Measurements from ENCODE around the gene TBL1XR1. TPM values are rescaled to one million over a fixed set of nuclear protein-coding genes. Genes with fewer than 3 reads are reported as not detected.

Gene TBL1XR1
- total and polyA plus RNA-seq, 2 experiments from 2014 or later: 30.2 to 165 TPM

GRCh38 chr3:177037241-177037640 is 160.0 kb downstream of the TBL1XR1 start:
- Histone ChIP-seq H2AFZ (no peak overlapping the region), H3K4me3 (no peak overlapping the region), H3K27me3 (no peaks in the 10 kb centered on the region), H3K4me1 (ENCODE audit: insufficient read depth) (no peaks in the 10 kb centered on the region), H4K20me1 (ENCODE audit: insufficient read depth, poor library complexity, severe bottlenecking) (no peaks in the 10 kb centered on the region), H3K9me2 (replicated peaks; ENCODE audit: insufficient read depth) (no peaks in the 10 kb centered on the region), H3K79me2 (peaks cover 9% of the 10 kb centered on the region), H3K27ac (no peak overlapping the region), H3K9me3 (ENCODE audit: low read depth) (no peaks in the 10 kb centered on the region), H3K36me3 (replicated peaks; ENCODE audit: insufficient read depth, low read depth) (no peaks in the 10 kb centered on the region), H3K4me2 (no peak overlapping the region)
- no peak for DNase-seq (ENCODE audit: low spot score)
- TF ChIP-seq EZH2phosphoT487 (IDR thresholded peaks at IDR 0.05; ENCODE audit: low read depth, severe bottlenecking, unreplicated experiment) (no peak), EZH2 (IDR thresholded peaks at IDR 0.05; ENCODE audit: borderline replicate concordance) (no peak), CTCF (IDR thresholded peaks at IDR 0.05; ENCODE audit: poor library complexity) (no peak)
- 92% methylated on average over 4 of the region's 4 CpGs for WGBS (ENCODE audit: low lambda C conversion rate, missing lambda C conversion rate)

- no peak for DNase-seq (ENCODE audit: low spot score)
- Histone ChIP-seq H3K9me3 (ENCODE audit: low read depth) (no peaks in the 10 kb centered on the region), H4K20me1 (ENCODE audit: insufficient read depth, poor library complexity, severe bottlenecking) (no peaks in the 10 kb centered on the region), H3K4me1 (ENCODE audit: insufficient read depth) (no peaks in the 10 kb centered on the region), H3K27me3 (no peaks in the 10 kb centered on the region), H3K4me3 (no peak overlapping the region), H3K36me3 (replicated peaks; ENCODE audit: insufficient read depth, low read depth) (no peaks in the 10 kb centered on the region), H3K4me2 (no peak overlapping the region), H3K9me2 (replicated peaks; ENCODE audit: insufficient read depth) (no peaks in the 10 kb centered on the region), H2AFZ (no peak overlapping the region), H3K27ac (peak overlapping the region; percentile 7), H3K79me2 (peaks cover 7% of the 10 kb centered on the region)
- WGBS (ENCODE audit: low lambda C conversion rate, missing lambda C conversion rate): 79% methylated on average over 4 of the region's 4 CpGs
- no peak for TF ChIP-seq EZH2phosphoT487 (IDR thresholded peaks at IDR 0.05; ENCODE audit: low read depth, severe bottlenecking, unreplicated experiment)
- TF ChIP-seq EZH2 (IDR thresholded peaks at IDR 0.05; ENCODE audit: borderline replicate concordance): no peak
- no peak for TF ChIP-seq CTCF (IDR thresholded peaks at IDR 0.05; ENCODE audit: poor library complexity)
Measured at GRCh38 chr3:177035676-177036075, 161.6 kb downstream of the TBL1XR1 start.

GRCh38 chr3:177034832-177035475 is 162.3 kb downstream of the TBL1XR1 start:
- H3K4me3 ChIP-seq: no peak overlapping the region
- no peak overlapping the region for H3K4me2 ChIP-seq
- no peak for DNase-seq (ENCODE audit: low spot score)
- TF ChIP-seq EZH2 (IDR thresholded peaks at IDR 0.05; ENCODE audit: borderline replicate concordance) (no peak), EZH2phosphoT487 (IDR thresholded peaks at IDR 0.05; ENCODE audit: low read depth, severe bottlenecking, unreplicated experiment) (no peak), CTCF (IDR thresholded peaks at IDR 0.05; ENCODE audit: poor library complexity) (no peak)
- H3K27me3 ChIP-seq: no peaks in the 10 kb centered on the region
- no peaks in the 10 kb centered on the region for H3K4me1 ChIP-seq (ENCODE audit: insufficient read depth)
- no peaks in the 10 kb centered on the region for H3K9me2 ChIP-seq (replicated peaks; ENCODE audit: insufficient read depth)
- no peaks in the 10 kb centered on the region for H3K36me3 ChIP-seq (replicated peaks; ENCODE audit: insufficient read depth, low read depth)
- WGBS (ENCODE audit: low lambda C conversion rate, missing lambda C conversion rate): 96% methylated on average over 3 of the region's 3 CpGs
- no peak overlapping the region for H3K27ac ChIP-seq
- H4K20me1 ChIP-seq (ENCODE audit: insufficient read depth, poor library complexity, severe bottlenecking): no peaks in the 10 kb centered on the region
- no peaks in the 10 kb centered on the region for H3K9me3 ChIP-seq (ENCODE audit: low read depth)
- peaks cover 5% of the 10 kb centered on the region for H3K79me2 ChIP-seq
- H2AFZ ChIP-seq: no peak overlapping the region
